Panc1 (cell line): ENCODE results near the gene KIAA2012. TPM values are rescaled to one million over a fixed set of nuclear protein-coding genes. Genes with fewer than 3 reads are reported as not detected.

ENCODE experiments used
- ATAC-seq: fragments of 200-7000 bp; cut with Tn5 transposase; 2 replicates; pipeline ENCODE4 v1.9.1; 2020; ENCODE audit warnings: mild to moderate bottlenecking, moderate library complexity
- BruUV-seq: library from RNA; stranded (reverse); fragments of 400-500 nt; replicated peaks from 2 replicates; lab custom pipeline; 2021; lab: Mats Ljungman, UMichigan
- CTCF ChIA-PET: fragments of 300-600 bp; sonication (Branson Sonifier 250); formaldehyde crosslinking; loops from one replicate; lab custom pipeline; 2022; ENCODE audit warnings: antibody characterized with exemption; lab: Charles Lee
- POLR2A ChIA-PET: fragments of 300-600 bp; sonication (Branson Sonifier 250); formaldehyde crosslinking; loops from one replicate; lab custom pipeline; 2022; ENCODE audit warnings: antibody characterized with exemption; lab: Charles Lee
- DNase-seq: peaks from one replicate; pipeline ENCODE4 v3.0.0-alpha.2; 2010; ENCODE audit warnings: low read depth, low spot score
- H3K27ac ChIP-seq: 2 replicates; pipeline ENCODE4 v1.5.1; 2011; ENCODE audit warnings: mild to moderate bottlenecking, low read length, inconsistent platforms
- H3K27me3 ChIP-seq: fragments of 200-500 bp; sonication (Bioruptor generic); 2 replicates; pipeline ENCODE4 v1.6.0; 2014; ENCODE audit warnings: low read length, inconsistent platforms; ENCODE audit not compliant: control insufficient read depth, insufficient read depth
- H3K36me3 ChIP-seq: fragments of 200-500 bp; sonication (Bioruptor generic); 2 replicates; pipeline ENCODE4 v1.5.1; 2014; ENCODE audit warnings: inconsistent platforms, mild to moderate bottlenecking, low read length, moderate library complexity; ENCODE audit not compliant: control insufficient read depth, insufficient read depth
- H3K4me1 ChIP-seq: 2 replicates; pipeline ENCODE4 v1.5.1; 2011; ENCODE audit warnings: inconsistent platforms, mild to moderate bottlenecking, low read length, moderate library complexity; ENCODE audit not compliant: control insufficient read depth, insufficient read depth
- H3K4me3 ChIP-seq, 2 experiments: 2 replicates each; pipeline ENCODE4 v1.5.1; 2011 to 2012; ENCODE audit warnings: low read depth in 2 of 2, low read length in 2 of 2, mild to moderate bottlenecking in 2 of 2, inconsistent platforms in 1 of 2, moderate library complexity in 1 of 2
- H3K9me3 ChIP-seq: fragments of 200-500 bp; sonication (Bioruptor generic); 2 replicates; pipeline ENCODE4 v1.5.1; 2014; ENCODE audit warnings: low read depth, mild to moderate bottlenecking, inconsistent platforms, low read length, moderate library complexity; ENCODE audit not compliant: control insufficient read depth, insufficient read depth
- POLR2AphosphoS5 ChIP-seq: IDR thresholded peaks from 2 replicates; pipeline ENCODE4 v1.6.1; 2012; ENCODE audit warnings: mild to moderate bottlenecking, low read depth, low read length, moderate library complexity
- REST ChIP-seq, 2 experiments: IDR thresholded peaks; 2 replicates each; pipeline ENCODE4 v1.6.1; 2011 to 2012; ENCODE audit warnings: low read depth in 2 of 2, control low read depth in 1 of 2, low read length in 1 of 2, mild to moderate bottlenecking in 1 of 2, moderate library complexity in 1 of 2; ENCODE audit not compliant: insufficient read depth in 1 of 2
- SIN3A ChIP-seq: IDR thresholded peaks from 2 replicates; pipeline ENCODE4 v1.6.1; 2012; ENCODE audit warnings: low read depth, mild to moderate bottlenecking, low read length, moderate library complexity, borderline replicate concordance; ENCODE audit not compliant: insufficient read depth
- TCF7L2 ChIP-seq: IDR thresholded peaks from 2 replicates; pipeline ENCODE4 v1.6.1; 2011; ENCODE audit warnings: mild to moderate bottlenecking, low read depth, low read length, inconsistent platforms
- in situ Hi-C: cut with HindIII; loops from 2 replicates; pipeline ENCODE4 v1.10.0; 2016; ENCODE audit warnings: low sequenced_read_pairs, low pct_unique_long_range_greater_than_20kb
- intact Hi-C: fragments of 100-400 bp; cut with micrococcal nuclease; formaldehyde crosslinking; loops from one replicate; pipeline ENCODE4 v1.10.0; 2022; ENCODE audit not compliant: unreplicated experiment
- total RNA-seq: library from RNA; stranded (reverse); gene quantifications from one replicate; pipeline ENCODE4 v1.2.1, GENCODE V29; 2021; ENCODE audit not compliant: unreplicated experiment
- TF ChIP-seq, protein P1 (sequence below): fragments of 450-650 bp; IDR thresholded peaks from 2 replicates; pipeline ENCODE4 v1.5.1; 2017; ENCODE audit warnings: mild to moderate bottlenecking

The KIAA2012 gene
- total RNA-seq, 1 experiment from 2014 or later, result not detected

GRCh38 chr2:202104286-202104870 lies 31.3 kb downstream of the KIAA2012 start:
- Histone ChIP-seq H3K4me3 (no peak overlapping the region), H3K36me3 (no peaks in the 10 kb centered on the region), H3K9me3 (no peaks in the 10 kb centered on the region), H3K4me1 (no peaks in the 10 kb centered on the region; the same call in 1 of the 2 replicates), H3K27me3 (no peaks in the 10 kb centered on the region), H3K27ac (no peak overlapping the region)
- in situ Hi-C loops, result no loop called here
- ChIA-PET POLR2A (no interaction called here), CTCF (no interaction called here)
- TF ChIP-seq, protein P1, sequence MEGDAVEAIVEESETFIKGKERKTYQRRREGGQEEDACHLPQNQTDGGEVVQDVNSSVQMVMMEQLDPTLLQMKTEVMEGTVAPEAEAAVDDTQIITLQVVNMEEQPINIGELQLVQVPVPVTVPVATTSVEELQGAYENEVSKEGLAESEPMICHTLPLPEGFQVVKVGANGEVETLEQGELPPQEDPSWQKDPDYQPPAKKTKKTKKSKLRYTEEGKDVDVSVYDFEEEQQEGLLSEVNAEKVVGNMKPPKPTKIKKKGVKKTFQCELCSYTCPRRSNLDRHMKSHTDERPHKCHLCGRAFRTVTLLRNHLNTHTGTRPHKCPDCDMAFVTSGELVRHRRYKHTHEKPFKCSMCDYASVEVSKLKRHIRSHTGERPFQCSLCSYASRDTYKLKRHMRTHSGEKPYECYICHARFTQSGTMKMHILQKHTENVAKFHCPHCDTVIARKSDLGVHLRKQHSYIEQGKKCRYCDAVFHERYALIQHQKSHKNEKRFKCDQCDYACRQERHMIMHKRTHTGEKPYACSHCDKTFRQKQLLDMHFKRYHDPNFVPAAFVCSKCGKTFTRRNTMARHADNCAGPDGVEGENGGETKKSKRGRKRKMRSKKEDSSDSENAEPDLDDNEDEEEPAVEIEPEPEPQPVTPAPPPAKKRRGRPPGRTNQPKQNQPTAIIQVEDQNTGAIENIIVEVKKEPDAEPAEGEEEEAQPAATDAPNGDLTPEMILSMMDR, result peak; percentile 89
- no peak for TF ChIP-seq POLR2AphosphoS5
- ATAC-seq (peak; percentile 83), DNase-seq (peak; percentile 28)
- intact Hi-C loops, result loop anchor here (5.0 kb wide), 1 partner anchor 73 kb away; no protein-coding TSS in a partner anchor
- no TSS peak for BruUV-seq

GRCh38 chr2:202105025-202105424 lies 32.0 kb downstream of the KIAA2012 start:
- CTCF ChIA-PET, result no interaction called here
- Histone ChIP-seq H3K4me1 (no peaks in the 10 kb centered on the region; the same call in 1 of the 2 replicates), H3K9me3 (no peaks in the 10 kb centered on the region), H3K4me3 (no peak overlapping the region), H3K36me3 (no peaks in the 10 kb centered on the region), H3K27ac (no peak overlapping the region), H3K27me3 (no peaks in the 10 kb centered on the region)
- ATAC-seq (0 out of 2 replicates have a peak, but pooled peaks have one; percentile 14), DNase-seq (no peak)
- intact Hi-C loops, result no loop called here
- in situ Hi-C loops, result no loop called here
- no TSS peak for BruUV-seq
- POLR2A ChIA-PET, result no interaction called here
- TF ChIP-seq, protein P1, result no peak
- TF ChIP-seq SIN3A (no peak), REST (IDR thresholded peaks at IDR 0.05; ENCODE audit: insufficient read depth in 1 of 2, low read depth in 2 of 2, low read length in 1 of 2) (no peak), TCF7L2 (no peak), POLR2AphosphoS5 (no peak)
